IMR-90 (cell line): ENCODE measurements around the gene CAV2. TPM values are rescaled to one million over a fixed set of nuclear protein-coding genes. Genes with fewer than 3 reads are reported as not detected.

Source experiments
- ATAC-seq: fragments of 200-7000 bp; cut with Tn5 transposase; 2 replicates; pipeline ENCODE4 v1.9.1; 2020; ENCODE audit warnings: low read depth, mild to moderate bottlenecking, moderate library complexity
- BruUV-seq: library from RNA; stranded (reverse); fragments of 400-500 nt; replicated peaks from 2 replicates; lab custom pipeline; 2021; lab: Mats Ljungman, UMichigan
- CTCF ChIA-PET: fragments of 300-600 bp; formaldehyde crosslinking; extraction: SDS; loops from one replicate; lab custom pipeline; 2021; ENCODE audit warnings: antibody characterized with exemption; lab: Yijun Ruan, JAX
- POLR2A ChIA-PET: fragments of 300-600 bp; sonication (Branson Sonifier 250); formaldehyde crosslinking; loops from one replicate; lab custom pipeline; 2022; ENCODE audit warnings: antibody characterized with exemption; ENCODE audit not compliant: unreplicated experiment; lab: Charles Lee
- DNase-seq: peaks from one replicate; pipeline ENCODE4 v3.0.0; 2013
- H2AFZ ChIP-seq: replicated peaks from 2 replicates; pipeline ENCODE3; 2013; ENCODE audit warnings: low read length, mild to moderate bottlenecking; ENCODE audit not compliant: poor library complexity
- H2AK5ac ChIP-seq: 2 replicates; pipeline ENCODE4 v1.6.1; 2013; ENCODE audit warnings: low read depth, low read length, inconsistent platforms
- H2AK9ac ChIP-seq: replicated peaks from 2 replicates; pipeline ENCODE3; 2013; ENCODE audit warnings: mild to moderate bottlenecking, low read depth, low read length, moderate library complexity; ENCODE audit not compliant: poor library complexity
- H2BK120ac ChIP-seq: 2 replicates; pipeline ENCODE4 v1.6.1; 2013; ENCODE audit warnings: low read depth, low read length, inconsistent platforms
- H2BK15ac ChIP-seq: 3 replicates; pipeline ENCODE4 v1.6.1; 2013; ENCODE audit warnings: low read depth, low read length, inconsistent platforms
- H2BK20ac ChIP-seq: 2 replicates; pipeline ENCODE4 v1.6.1; 2013; ENCODE audit warnings: low read depth, mild to moderate bottlenecking, inconsistent platforms, low read length, moderate library complexity
- H2BK5ac ChIP-seq: 2 replicates; pipeline ENCODE4 v1.6.1; 2013; ENCODE audit warnings: mild to moderate bottlenecking, low read depth, low read length, inconsistent platforms; ENCODE audit not compliant: poor library complexity, severe bottlenecking
- H3K14ac ChIP-seq: replicated peaks from 2 replicates; pipeline ENCODE4 v1.6.1; 2013; ENCODE audit warnings: low read depth, low read length, inconsistent platforms
- H3K18ac ChIP-seq: 2 replicates; pipeline ENCODE4 v1.6.1; 2013; ENCODE audit warnings: low read depth, low read length, control low read depth
- H3K23ac ChIP-seq: 2 replicates; pipeline ENCODE4 v1.6.1; 2013; ENCODE audit warnings: low read depth, low read length, inconsistent platforms
- H3K27ac ChIP-seq: 2 replicates; pipeline ENCODE4 v1.5.1; 2013; ENCODE audit warnings: mild to moderate bottlenecking, control low read depth, low read length; ENCODE audit not compliant: insufficient read depth
- H3K27me3 ChIP-seq: 2 replicates; pipeline ENCODE4 v1.6.1; 2013; ENCODE audit warnings: low read length; ENCODE audit not compliant: control insufficient read depth, insufficient read depth
- H3K36me3 ChIP-seq: 2 replicates; pipeline ENCODE4 v1.6.1; 2013; ENCODE audit warnings: low read length, mixed read lengths; ENCODE audit not compliant: control insufficient read depth, insufficient read depth
- H3K4ac ChIP-seq: 2 replicates; pipeline ENCODE4 v1.6.1; 2013; ENCODE audit warnings: low read depth, low read length, inconsistent platforms
- H3K4me1 ChIP-seq: 2 replicates; pipeline ENCODE4 v1.6.1; 2013; ENCODE audit warnings: low read length, mixed read lengths; ENCODE audit not compliant: control insufficient read depth, insufficient read depth
- H3K4me2 ChIP-seq: 2 replicates; pipeline ENCODE4 v1.6.1; 2013; ENCODE audit warnings: low read depth, mild to moderate bottlenecking, control low read depth, low read length, moderate library complexity
- H3K4me3 ChIP-seq: 2 replicates; pipeline ENCODE4 v1.5.1; 2013; ENCODE audit warnings: low read depth, mild to moderate bottlenecking, control low read depth, low read length, moderate library complexity; ENCODE audit not compliant: insufficient read depth
- H3K56ac ChIP-seq: 2 replicates; pipeline ENCODE4 v1.6.1; 2013; ENCODE audit warnings: low read length, inconsistent platforms; ENCODE audit not compliant: insufficient read depth; ENCODE audit errors: extremely low read depth
- H3K79me1 ChIP-seq, 2 experiments: 2 replicates each; pipeline ENCODE4 v1.6.1; 2013; ENCODE audit warnings: low read length in 2 of 2, inconsistent platforms in 1 of 2, low read depth in 1 of 2
- H3K9ac ChIP-seq: 2 replicates; pipeline ENCODE4 v1.6.1; 2013; ENCODE audit warnings: low read depth, low read length, control low read depth
- H3K9me1 ChIP-seq: 2 replicates; pipeline ENCODE4 v1.6.1; 2013; ENCODE audit warnings: low read length, inconsistent platforms; ENCODE audit not compliant: insufficient read depth
- H3K9me3 ChIP-seq: 2 replicates; pipeline ENCODE4 v1.6.1; 2013; ENCODE audit warnings: low read length; ENCODE audit not compliant: control insufficient read depth, insufficient read depth
- H4K20me1 ChIP-seq: 2 replicates; pipeline ENCODE4 v1.6.1; 2013; ENCODE audit warnings: low read length, inconsistent platforms; ENCODE audit not compliant: insufficient read depth
- H4K5ac ChIP-seq: 2 replicates; pipeline ENCODE4 v1.6.1; 2013; ENCODE audit warnings: mild to moderate bottlenecking, low read depth, low read length, control low read depth
- H4K8ac ChIP-seq, 2 experiments: 2 replicates each; pipeline ENCODE4 v1.6.1; 2013; ENCODE audit warnings: low read depth in 2 of 2, low read length in 2 of 2, control low read depth in 1 of 2, inconsistent platforms in 1 of 2
- H4K91ac ChIP-seq: 2 replicates; pipeline ENCODE4 v1.6.1; 2013; ENCODE audit warnings: low read depth, low read length, inconsistent platforms; ENCODE audit not compliant: insufficient read depth
- BHLHE40 ChIP-seq: fragments of 150-350 bp; IDR thresholded peaks from 2 replicates; pipeline ENCODE4 v1.6.1; 2016; ENCODE audit warnings: mild to moderate bottlenecking, low read depth, low read length
- CHD1 ChIP-seq: IDR thresholded peaks from 2 replicates; pipeline ENCODE4 v1.6.1; 2012; ENCODE audit warnings: low read depth, low read length, improper control_type of control experiment
- CTCF ChIP-seq: conservative IDR thresholded peaks from 2 replicates; pipeline ENCODE4 v1.5.1; 2012; ENCODE audit warnings: mild to moderate bottlenecking, low read depth, low read length, improper control_type of control experiment
- ELK1 ChIP-seq: fragments of 150-350 bp; IDR thresholded peaks from 2 replicates; pipeline ENCODE4 v1.6.1; 2016; ENCODE audit warnings: low read depth, mild to moderate bottlenecking, low read length, moderate library complexity, borderline replicate concordance
- FOS ChIP-seq: fragments of 150-350 bp; IDR thresholded peaks from 2 replicates; pipeline ENCODE4 v1.6.1; 2016; ENCODE audit warnings: low read depth, low read length
- MAFK ChIP-seq: IDR thresholded peaks from 2 replicates; pipeline ENCODE4 v1.6.1; 2012; ENCODE audit warnings: low read depth, low read length, improper control_type of control experiment
- MAZ ChIP-seq: IDR thresholded peaks from 2 replicates; pipeline ENCODE4 v1.6.1; 2012; ENCODE audit warnings: low read depth, mild to moderate bottlenecking, low read length, improper control_type of control experiment, moderate library complexity, borderline replicate concordance
- MXI1 ChIP-seq: IDR thresholded peaks from 2 replicates; pipeline ENCODE4 v1.6.1; 2012; ENCODE audit warnings: low read depth, mild to moderate bottlenecking, low read length, moderate library complexity, borderline replicate concordance
- POLR2A ChIP-seq: IDR thresholded peaks from 2 replicates; pipeline ENCODE4 v1.6.1; 2012; ENCODE audit warnings: mild to moderate bottlenecking, low read depth, low read length
- RAD21 ChIP-seq: IDR thresholded peaks from 2 replicates; pipeline ENCODE4 v1.6.1; 2012; ENCODE audit warnings: low read length, improper control_type of control experiment
- RCOR1 ChIP-seq: IDR thresholded peaks from 2 replicates; pipeline ENCODE4 v1.6.1; 2012; ENCODE audit warnings: mild to moderate bottlenecking, low read length, improper control_type of control experiment; ENCODE audit not compliant: insufficient replicate concordance
- USF2 ChIP-seq: fragments of 150-350 bp; IDR thresholded peaks from 2 replicates; pipeline ENCODE4 v1.6.1; 2017; ENCODE audit warnings: mild to moderate bottlenecking, antibody characterized with exemption, low read length, low read depth
- WGBS, 2 experiments: methylation state at CpG; one replicate each; pipeline versions ENCODE4 v1.1.5 to v1.1.7; 2013; ENCODE audit warnings: missing lambda C conversion rate in 2 of 2; ENCODE audit not compliant: insufficient read length in 1 of 2; ENCODE audit errors: extremely low coverage in 2 of 2; 5-methylcytosine and 5-hydroxymethylcytosine counted together
- dilution Hi-C: fragments of 300-500 bp; cut with HindIII; formaldehyde crosslinking; loops from one replicate; pipeline ENCODE4 v1.14.3; 2018; ENCODE audit warnings: low sequenced_read_pairs; ENCODE audit not compliant: unreplicated experiment
- in situ Hi-C: fragments of 300-500 bp; cut with MboI; formaldehyde crosslinking; loops from 3 replicates; pipeline ENCODE4 v1.14.3; 2019; ENCODE audit warnings: low sequenced_read_pairs, inconsistent platforms, mixed read lengths
- intact Hi-C: fragments of 100-400 bp; cut with micrococcal nuclease; formaldehyde crosslinking; loops from 2 replicates; pipeline ENCODE4 v1.10.0; 2022
- polyA plus RNA-seq, 3 experiments: library from polyadenylated mRNA; depleted of rRNA; stranded (reverse); fragments of >200 nt; gene quantifications; 2 replicates each; pipeline ENCODE4 v1.2.3, GENCODE V29; 2012; ENCODE audit warnings: low replicate concordance in 1 of 3
- total RNA-seq: library from RNA; depleted of rRNA; stranded (reverse); fragments of >200 nt; gene quantifications from 2 replicates; pipeline ENCODE4 v1.2.3, GENCODE V29; 2012

CAV2 gene
- total and polyA plus RNA-seq, 2 of the 4 experiments (the other 2 are of a cell fraction), result 199 to 265 TPM

GRCh38 chr7:116502201-116503096 is 2.9 kb downstream of the CAV2 start:
- dilution Hi-C loops, result loop anchor here (25.0 kb wide), 1 partner anchor 240 kb away; no protein-coding TSS in a partner anchor
- Histone ChIP-seq H2BK20ac (0 out of 2 replicates have a peak overlapping the region, but pooled peaks have one; percentile 5), H2BK120ac (peak overlapping the region; percentile 42; the same call in 1 of the 2 replicates), H3K4me2 (peak overlapping the region; percentile 96; the same call in 1 of the 2 replicates), H2AK5ac (peak overlapping the region; percentile 34; the same call in 1 of the 2 replicates), H2AK9ac (no peak overlapping the region), H3K56ac (no peak overlapping the region; the same call in 1 of the 2 replicates), H3K4me3 (peak overlapping the region; percentile 88; the same call in 1 of the 2 replicates), H4K8ac (peak overlapping the region; percentile 84 to 93), H2AFZ (no peak overlapping the region), H3K14ac (no peak overlapping the region; the same call in 1 of the 2 replicates), H4K5ac (no peak overlapping the region), H3K27ac (no peak overlapping the region), H3K9me3 (no peaks in the 10 kb centered on the region), H4K20me1 (peaks cover 6% of the 10 kb centered on the region; the same call in 1 of the 2 replicates), H3K4me1 (peaks cover 11% of the 10 kb centered on the region), H4K91ac (no peak overlapping the region), H3K27me3 (no peaks in the 10 kb centered on the region), H3K79me1 (peaks cover 13 to 46% of the 10 kb centered on the region in 2 experiments), H3K18ac (no peak overlapping the region), H3K9me1 (peaks cover 15% of the 10 kb centered on the region), H2BK15ac (no peak overlapping the region), H2BK5ac (peak overlapping the region; percentile 94), H3K36me3 (peaks cover 11% of the 10 kb centered on the region), H3K23ac (peak overlapping the region; percentile 78; the same call in 1 of the 2 replicates), H3K9ac (no peak overlapping the region; the same call in 1 of the 2 replicates), H3K4ac (peak overlapping the region; percentile 3; the same call in 1 of the 2 replicates)
- WGBS, 2 experiments, result no CpG with 5 or more reads among the region's 2 CpGs
- ChIA-PET POLR2A (interaction anchor here (0.6 to 0.7 kb wide), 3 partner anchors 79 to 231 kb away, joined by 3 to 5 read pairs (median 5); no protein-coding TSS in a partner anchor), CTCF (interaction anchor here (0.6 to 2.0 kb wide), 5 partner anchors 24 to 87 kb away, joined by 3 to 9 read pairs (median 3); no protein-coding TSS in a partner anchor)
- in situ Hi-C loops, result no loop called here
- intact Hi-C loops, result loop anchor here (5.0 kb wide), 1 partner anchor 185 kb away; no protein-coding TSS in a partner anchor
- no peak for DNase-seq
- no TSS peak for BruUV-seq
- no peak for ATAC-seq
- TF ChIP-seq POLR2A (no peak; the same call in 1 of the 2 replicates), ELK1 (no peak), MAZ (no peak), MXI1 (no peak), BHLHE40 (no peak), USF2 (no peak), FOS (no peak), MAFK (no peak), CTCF (no peak), CHD1 (no peak), RCOR1 (no peak), RAD21 (no peak)
